Activated CD8-positive, alpha-beta memory T cell treated with anti-CD3 and anti-CD28 coated beads for 1 hour (primary cell): ENCODE data around the gene USP3.

ENCODE experiments used
- DNase-seq, 2 donors: peaks; one replicate each; pipeline ENCODE4 v3.0.0-alpha.2; 2020; ENCODE audit warnings: low read depth in 1 of 2; ENCODE audit errors: extremely low read depth in 1 of 2

The USP3 gene

GRCh38 chr15:63538876-63539275, 34.5 kb downstream of the USP3 start:
- DNase-seq, result no peak

GRCh38 chr15:63539521-63539920, 35.1 kb downstream of the USP3 start:
- DNase-seq, result no peak

DNA sequence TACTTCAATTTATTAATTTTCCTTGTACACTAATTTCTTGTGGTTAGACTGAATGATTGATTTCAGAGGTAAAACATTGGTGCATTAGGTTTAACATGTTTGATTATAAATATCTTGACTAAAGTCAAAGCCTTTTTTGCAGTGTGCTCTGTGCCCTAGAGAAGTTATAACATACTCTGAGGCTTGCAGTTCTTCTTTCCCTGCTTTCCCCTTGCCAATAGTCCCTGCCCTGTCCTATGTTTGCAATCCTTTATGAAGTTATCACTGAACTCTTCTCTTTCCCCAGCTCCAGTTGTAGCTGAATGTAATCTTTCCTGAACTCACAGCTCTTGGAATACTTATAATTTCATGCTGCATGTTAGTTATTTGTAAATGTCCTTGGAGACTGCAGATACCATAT, 35.6 kb downstream of the USP3 start:
- DNase-seq, result no peak

GRCh38 chr15:63540449-63540848, 36.1 kb downstream of the USP3 start:
- no peak for DNase-seq

DNA sequence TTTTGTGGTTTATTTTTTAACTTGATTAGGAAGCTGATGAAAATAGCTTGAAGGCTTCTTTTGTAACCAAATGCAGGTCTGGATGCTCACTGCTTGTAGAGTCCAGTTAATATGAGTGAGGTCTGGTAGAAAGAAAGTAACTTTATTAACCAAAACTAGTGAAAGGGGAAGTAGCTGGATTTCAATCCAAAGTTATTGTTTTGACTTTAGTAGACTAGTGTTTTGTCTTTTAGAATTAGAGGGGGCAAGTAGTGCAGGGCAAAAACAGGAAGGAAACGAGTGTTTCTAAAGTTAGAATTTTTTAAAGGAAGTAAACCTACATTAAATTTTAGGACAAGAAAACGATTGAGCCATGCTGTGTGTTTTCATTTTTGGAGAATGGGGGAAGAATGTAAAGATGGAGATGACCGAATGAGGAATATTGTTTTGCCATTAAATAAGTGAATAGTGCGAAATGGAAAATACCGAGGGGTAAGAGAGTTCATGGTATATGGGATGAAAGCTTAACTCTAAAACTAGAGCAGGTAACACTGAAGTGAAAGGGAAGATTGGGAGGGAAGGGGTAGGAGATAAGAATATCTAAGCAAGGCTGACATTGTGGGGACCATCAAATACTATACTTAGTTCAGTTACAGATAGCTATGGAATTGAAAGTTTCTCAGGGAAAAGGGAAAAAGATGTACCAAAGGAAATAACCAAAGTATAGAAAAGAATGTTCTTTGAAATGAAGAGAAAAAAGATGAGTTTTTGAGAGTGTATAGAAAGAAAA, 40.0 kb downstream of the USP3 start:
- DNase-seq, result no peak

DNA sequence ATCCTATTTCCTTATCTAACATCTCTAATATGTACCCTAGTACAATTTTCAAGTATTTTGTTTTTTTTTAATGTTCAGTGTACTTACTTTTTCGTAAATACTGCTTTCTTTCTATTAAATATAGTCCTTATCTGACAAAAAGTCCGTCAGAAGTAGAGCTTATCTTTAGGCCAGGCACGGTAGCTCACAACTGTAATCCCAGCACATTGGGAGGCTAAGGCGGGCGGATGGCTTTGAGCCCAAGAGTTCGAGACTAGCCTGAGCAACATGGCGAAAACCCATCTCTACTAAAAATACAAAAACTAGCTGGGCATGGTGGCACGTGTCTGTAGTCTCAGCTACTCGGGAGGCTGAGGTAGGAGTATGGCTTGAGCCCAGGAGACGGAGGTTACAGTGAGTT, 41.1 kb downstream of the USP3 start:
- DNase-seq, result no peak

DNA sequence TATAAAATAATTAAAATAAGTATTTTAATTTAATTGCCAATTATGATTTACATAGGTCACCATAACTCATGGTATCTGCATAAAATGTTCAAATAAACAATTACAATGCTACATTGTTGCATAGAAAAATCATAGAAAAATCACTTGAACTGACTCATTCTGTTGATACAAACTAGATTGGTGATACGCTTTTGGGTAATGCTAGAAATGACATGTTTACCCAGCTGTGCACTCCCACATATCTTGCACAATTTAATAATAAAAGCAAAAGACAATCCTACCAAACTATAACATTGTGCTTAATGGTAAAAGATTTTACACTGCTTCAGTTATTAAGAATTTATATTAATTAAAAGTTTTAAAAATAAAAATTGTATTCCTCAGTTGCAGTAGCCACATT, 47.0 kb downstream of the USP3 start:
- no peak for DNase-seq

GRCh38 chr15:63553388-63553791, 49.0 kb downstream of the USP3 start:
- DNase-seq, result no peak

GRCh38 chr15:63554337-63554927, 50.0 kb downstream of the USP3 start:
- no peak for DNase-seq

DNA sequence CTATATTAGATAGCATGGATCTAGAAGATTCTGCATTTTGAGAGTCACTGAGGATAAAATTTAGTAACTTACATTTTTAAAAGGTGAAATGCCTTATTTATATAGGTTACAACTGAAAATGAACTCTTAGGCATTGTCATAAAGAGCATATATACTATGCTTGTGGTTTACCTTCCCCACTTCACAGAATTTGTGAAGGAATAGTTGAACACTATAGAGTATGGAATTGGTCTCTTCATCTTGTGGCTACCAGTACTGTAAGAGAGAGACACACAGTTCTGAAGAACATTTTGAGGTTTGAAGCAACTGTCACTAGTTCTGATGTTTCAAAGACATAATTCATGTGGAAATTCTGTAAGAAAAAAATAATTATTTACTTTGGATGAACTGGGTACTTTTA, 51.1 kb downstream of the USP3 start:
- DNase-seq, result no peak

GRCh38 chr15:63556246-63556645, 51.9 kb downstream of the USP3 start:
- no peak for DNase-seq

- DNase-seq, result no peak
Measured at GRCh38 chr15:63556736-63557135, 52.3 kb downstream of the USP3 start.

DNA sequence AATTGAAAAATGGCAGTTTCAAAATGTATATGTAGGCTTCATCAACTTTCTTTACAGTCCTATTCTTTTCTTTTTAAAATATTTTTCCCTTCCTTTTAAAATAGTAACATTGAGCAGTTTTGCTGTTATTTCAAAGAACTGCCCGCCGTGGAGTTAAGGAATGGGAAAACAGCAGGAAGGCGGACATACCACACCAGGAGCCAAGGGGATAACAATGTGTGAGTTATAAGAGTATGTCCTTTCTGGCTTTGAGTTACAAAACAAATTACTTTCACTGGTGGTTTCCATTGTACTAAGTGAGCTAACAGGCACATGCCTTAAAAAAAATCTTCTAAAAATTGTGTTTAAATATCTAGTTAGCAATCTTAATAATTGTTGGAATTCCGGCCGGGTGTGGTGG, 55.4 kb downstream of the USP3 start:
- no peak for DNase-seq

DNA sequence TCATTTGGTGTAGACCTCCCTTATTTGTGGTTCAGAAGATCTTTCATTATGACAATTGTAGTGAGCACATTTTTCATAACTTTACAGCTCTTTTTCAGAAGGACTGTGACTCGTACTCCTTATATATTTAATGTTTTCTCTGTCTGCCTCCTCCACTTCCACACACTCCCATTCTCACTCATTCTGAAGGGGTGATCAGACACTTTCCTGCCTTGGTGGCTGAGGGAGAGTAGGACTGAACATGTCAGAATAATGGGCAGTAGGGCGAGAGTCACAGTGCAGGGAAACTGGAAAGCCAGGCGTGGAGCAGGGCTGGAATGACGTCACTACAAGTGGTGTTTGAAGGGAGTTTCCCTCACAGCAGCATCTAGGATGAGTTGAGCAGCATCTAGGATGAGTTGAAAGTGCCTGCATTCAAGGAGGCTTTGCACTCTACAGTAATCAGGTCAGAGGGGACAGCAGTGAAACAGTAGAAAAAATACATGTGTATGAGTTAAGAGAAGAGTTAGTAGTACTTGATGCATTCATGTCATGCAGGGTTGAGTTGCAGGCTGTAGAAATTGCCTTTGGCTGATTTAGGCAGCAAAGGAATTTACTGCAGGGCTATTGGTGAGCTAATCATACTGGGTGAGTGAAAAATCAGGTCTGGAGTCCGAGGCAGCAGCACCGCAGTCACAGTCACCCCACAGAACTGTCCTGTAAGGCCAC, 56.5 kb downstream of the USP3 start:
- DNase-seq, result no peak

- DNase-seq, result no peak
Measured at GRCh38 chr15:63564093-63564492, 59.7 kb downstream of the USP3 start.

- DNase-seq, result no peak
Measured at GRCh38 chr15:63565536-63566186, 61.3 kb downstream of the USP3 start.

DNA sequence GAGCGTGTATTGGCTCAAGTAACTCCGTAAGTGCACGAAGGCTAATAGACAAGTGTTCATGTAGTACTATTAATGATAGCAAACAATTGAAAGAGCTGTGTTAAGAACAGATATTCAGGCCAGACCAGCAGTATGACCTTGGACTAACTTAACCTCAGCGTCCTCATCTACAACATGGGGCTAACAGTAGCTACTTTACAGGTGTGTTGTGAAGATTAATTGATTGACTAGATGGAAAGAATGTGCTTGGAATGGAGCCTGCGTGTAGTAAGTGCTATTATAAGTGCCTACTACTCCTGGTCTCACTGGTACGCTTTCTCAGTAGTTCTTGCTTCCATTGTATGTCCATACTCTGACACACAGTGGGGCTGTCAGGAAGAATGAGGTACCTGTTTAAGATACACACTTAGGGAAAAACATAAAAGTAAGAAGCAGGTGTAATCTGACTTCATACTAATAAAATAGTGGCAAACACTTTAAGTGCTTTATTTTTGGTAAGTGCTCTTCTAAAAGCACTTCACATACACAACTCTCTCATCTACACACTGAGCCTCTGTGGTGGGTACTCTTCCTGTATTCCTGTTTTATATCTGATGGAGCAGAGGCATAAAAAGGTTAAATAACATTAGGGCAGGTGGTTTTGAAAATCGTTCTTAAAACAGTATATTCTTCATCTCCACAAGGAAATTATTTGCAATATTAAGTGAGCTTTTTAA, 68.5 kb downstream of the USP3 start:
- DNase-seq, result no peak

DNA sequence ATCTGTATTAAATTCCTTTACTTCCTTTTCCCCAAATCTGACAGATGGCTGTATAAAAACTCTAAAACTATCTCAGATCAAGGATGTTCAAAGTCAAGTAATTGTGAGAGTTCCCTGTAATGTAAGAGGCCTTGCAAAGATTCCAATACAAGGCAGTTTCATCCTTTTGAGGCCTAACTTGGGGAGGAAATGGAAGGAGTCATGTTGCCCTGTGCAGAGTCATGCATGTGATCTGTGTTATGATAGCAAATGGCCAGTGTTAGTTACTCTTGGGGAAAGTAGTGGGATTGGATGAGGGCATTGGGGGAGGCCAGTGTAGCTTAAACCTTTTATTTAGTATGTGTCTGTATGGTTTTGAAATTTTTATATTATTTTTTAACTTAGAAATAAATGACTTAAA, 69.1 kb downstream of the USP3 start:
- DNase-seq, result no peak

DNA sequence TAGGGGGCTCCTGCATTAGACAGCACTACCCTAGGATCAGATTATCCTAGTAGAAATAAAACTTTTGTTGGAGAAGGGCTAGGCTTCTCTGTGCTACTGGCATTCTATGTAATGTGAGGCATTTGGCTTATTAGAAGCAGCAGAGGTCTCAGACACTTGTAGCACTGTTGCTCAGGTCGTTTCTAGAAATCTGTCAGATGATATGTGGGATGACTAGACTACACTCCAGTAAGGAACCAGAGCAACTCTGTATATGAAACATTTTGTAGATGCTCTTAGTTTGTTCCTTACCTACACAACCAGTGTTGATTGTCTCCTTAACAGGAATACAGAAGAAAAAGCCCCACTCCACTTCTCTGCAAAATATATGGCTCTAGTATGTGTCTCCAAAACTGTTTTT, 70.9 kb downstream of the USP3 start:
- no peak for DNase-seq

DNA sequence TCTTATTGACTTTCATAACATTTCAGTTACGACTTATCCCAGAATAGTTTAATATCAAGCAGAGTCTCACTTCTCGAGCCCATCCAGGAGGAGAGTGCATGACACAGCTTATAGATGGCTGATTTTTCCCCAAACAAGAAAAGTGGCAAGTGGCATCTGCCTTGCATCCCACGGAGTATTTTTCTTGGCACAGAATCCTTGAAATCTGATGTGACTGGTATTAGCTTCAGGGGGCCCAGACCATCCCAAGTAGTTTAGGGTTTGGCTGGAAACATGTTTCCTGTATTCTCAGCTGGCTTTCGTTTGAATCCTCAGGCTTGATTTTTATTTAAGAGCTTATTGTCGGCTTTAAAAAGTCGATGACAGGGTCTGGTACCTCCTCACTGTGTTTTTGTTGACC, 72.0 kb downstream of the USP3 start:
- DNase-seq, result no peak

- DNase-seq, result no peak
Measured at GRCh38 chr15:63582179-63582578, 77.8 kb downstream of the USP3 start.
